IPS-11a (cell line): ENCODE data around the gene CNPY3.
"Not testable (repeated sequence)": the region's sequence is repeated elsewhere in the genome, so short reads cannot be mapped to it uniquely, and the experiment has no call there.

Experiments used
- H3K4me3 ChIP-seq: one replicate; pipeline ENCODE4 v1.5.1; 2013; ENCODE audit warnings: low read depth, low read length, control low read depth

Gene CNPY3

GRCh38 chr6:42928986-42929820, at the start of gene CNPY3:
Gene CNPY3, plus strand, starts transcription at chr6:42929480. Its CDS starts 91 bp downstream, at chr6:42929571.
- peak within 1 kb of the TSS; percentile 62 for H3K4me3 ChIP-seq

GRCh38 chr6:42880240-42880817, 49.0 kb upstream of the CNPY3 start:
- H3K4me3 ChIP-seq: peak overlapping the region; percentile 77

- peak overlapping the region; percentile 77 for H3K4me3 ChIP-seq
These were observed 48.4 kb upstream of the CNPY3 start for GRCh38 chr6:42880871-42881270.

GRCh38 chr6:42885702-42886101, 43.6 kb upstream of the CNPY3 start:
- no peak overlapping the region for H3K4me3 ChIP-seq

- not testable (repeated sequence) for H3K4me3 ChIP-seq
These were observed 41.1 kb upstream of the CNPY3 start for GRCh38 chr6:42888201-42888600.

- H3K4me3 ChIP-seq: peak overlapping the region; percentile 93
These were observed 39.5 kb upstream of the CNPY3 start for GRCh38 chr6:42889815-42890214.

- H3K4me3 ChIP-seq: peak overlapping the region; percentile 93
These were observed 38.7 kb upstream of the CNPY3 start for GRCh38 chr6:42890311-42891198.

- peak overlapping the region; percentile 93 for H3K4me3 ChIP-seq
These were observed 38.0 kb upstream of the CNPY3 start for GRCh38 chr6:42891199-42891722.

GRCh38 chr6:42894041-42894828, 35.0 kb upstream of the CNPY3 start:
- not testable (repeated sequence) for H3K4me3 ChIP-seq

- no peak overlapping the region for H3K4me3 ChIP-seq
These were observed 33.0 kb upstream of the CNPY3 start for GRCh38 chr6:42896178-42896719.

GRCh38 chr6:42898891-42899361, 30.4 kb upstream of the CNPY3 start:
- H3K4me3 ChIP-seq: no peak overlapping the region

GRCh38 chr6:42899871-42900270, 29.4 kb upstream of the CNPY3 start:
- H3K4me3 ChIP-seq: no peak overlapping the region

GRCh38 chr6:42901538-42901957, 27.7 kb upstream of the CNPY3 start:
- no peak overlapping the region for H3K4me3 ChIP-seq

- not testable (repeated sequence) for H3K4me3 ChIP-seq
These were observed 26.6 kb upstream of the CNPY3 start for GRCh38 chr6:42902429-42903263.

GRCh38 chr6:42904467-42904866, 24.8 kb upstream of the CNPY3 start:
- no peak overlapping the region for H3K4me3 ChIP-seq

GRCh38 chr6:42907336-42907735, 21.9 kb upstream of the CNPY3 start:
- H3K4me3 ChIP-seq: no peak overlapping the region

GRCh38 chr6:42909835-42910234, 19.4 kb upstream of the CNPY3 start:
- no peak overlapping the region for H3K4me3 ChIP-seq

GRCh38 chr6:42911171-42912021, 17.9 kb upstream of the CNPY3 start:
- peak overlapping the region; percentile 53 for H3K4me3 ChIP-seq
